Astrocyte (in vitro differentiated cells and primary cell): Measurements from ENCODE around the gene MBP.

Experiments used
- EZH2 ChIP-seq: IDR thresholded peaks from 2 replicates; pipeline ENCODE4 v1.6.1; 2012; ENCODE audit warnings: mild to moderate bottlenecking, low read length, inconsistent platforms; ENCODE audit not compliant: insufficient read depth
- TF ChIP-seq, protein P1 (sequence below): IDR thresholded peaks from 2 replicates; pipeline ENCODE4 v1.5.1; 2011; ENCODE audit warnings: low read depth, mild to moderate bottlenecking, inconsistent platforms, low read length, moderate library complexity; ENCODE audit not compliant: insufficient read depth

DNA sequence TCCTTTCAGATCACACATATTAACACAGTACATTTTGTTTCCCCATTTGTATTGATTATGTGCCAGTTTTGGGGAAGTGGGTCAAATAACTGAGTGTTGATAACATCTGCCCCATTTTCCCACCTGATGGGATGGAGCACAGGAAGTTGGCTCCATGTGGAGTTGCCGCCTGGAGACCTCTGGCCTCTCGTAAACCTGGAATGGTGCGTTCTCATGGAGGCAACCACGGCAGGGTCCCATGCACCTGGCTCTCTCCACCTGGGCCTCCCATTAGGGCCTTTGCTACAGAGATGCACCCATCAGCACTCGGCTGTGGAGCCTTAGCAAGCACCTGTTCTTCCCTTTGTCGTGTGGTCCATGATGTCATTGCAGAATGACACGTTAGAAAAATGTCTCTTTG lies 130.6 kb downstream of the MBP start:
- TF ChIP-seq, protein P1, sequence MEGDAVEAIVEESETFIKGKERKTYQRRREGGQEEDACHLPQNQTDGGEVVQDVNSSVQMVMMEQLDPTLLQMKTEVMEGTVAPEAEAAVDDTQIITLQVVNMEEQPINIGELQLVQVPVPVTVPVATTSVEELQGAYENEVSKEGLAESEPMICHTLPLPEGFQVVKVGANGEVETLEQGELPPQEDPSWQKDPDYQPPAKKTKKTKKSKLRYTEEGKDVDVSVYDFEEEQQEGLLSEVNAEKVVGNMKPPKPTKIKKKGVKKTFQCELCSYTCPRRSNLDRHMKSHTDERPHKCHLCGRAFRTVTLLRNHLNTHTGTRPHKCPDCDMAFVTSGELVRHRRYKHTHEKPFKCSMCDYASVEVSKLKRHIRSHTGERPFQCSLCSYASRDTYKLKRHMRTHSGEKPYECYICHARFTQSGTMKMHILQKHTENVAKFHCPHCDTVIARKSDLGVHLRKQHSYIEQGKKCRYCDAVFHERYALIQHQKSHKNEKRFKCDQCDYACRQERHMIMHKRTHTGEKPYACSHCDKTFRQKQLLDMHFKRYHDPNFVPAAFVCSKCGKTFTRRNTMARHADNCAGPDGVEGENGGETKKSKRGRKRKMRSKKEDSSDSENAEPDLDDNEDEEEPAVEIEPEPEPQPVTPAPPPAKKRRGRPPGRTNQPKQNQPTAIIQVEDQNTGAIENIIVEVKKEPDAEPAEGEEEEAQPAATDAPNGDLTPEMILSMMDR, result no peak
- no peak for TF ChIP-seq EZH2
